ENCODE data around the gene ACOT6. TPM values are rescaled to one million over a fixed set of nuclear protein-coding genes. Genes with fewer than 3 reads are reported as not detected.
A peak's percentile ranks its signal among the peaks of the same experiment; 100 is the strongest.
"Not testable (repeated sequence)": the region's sequence is repeated elsewhere in the genome, so short reads cannot be mapped to it uniquely, and the experiment has no call there.

ACOT6 gene
- total RNA-seq, 1 experiment from 2014 or later: not detected

DNA sequence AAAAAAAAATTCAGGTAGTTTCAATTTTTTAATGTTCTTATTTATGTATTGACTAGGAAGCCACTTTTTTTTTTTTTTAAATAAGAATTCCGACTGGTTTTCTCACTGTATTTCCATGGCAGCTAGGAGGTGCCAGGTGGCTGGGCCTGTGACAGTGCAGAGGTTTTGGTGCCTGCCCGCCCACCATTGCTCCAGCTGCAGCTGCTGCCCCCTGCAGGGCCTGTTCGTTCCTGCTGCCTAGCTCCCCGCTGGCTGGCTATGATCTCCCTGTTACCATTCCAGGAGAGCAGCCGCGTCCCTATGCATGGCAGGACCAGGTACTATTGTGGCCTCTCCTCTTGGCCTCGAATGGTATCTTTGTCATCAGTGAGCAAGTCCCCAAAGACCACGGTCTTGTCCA is 41.4 kb upstream of the ACOT6 start:
- intact Hi-C loops (cut with micrococcal nuclease; ENCODE audit: unreplicated experiment): loop anchor here (1.0 kb wide), 1 partner anchor 31 kb away; no protein-coding TSS in a partner anchor
- not testable (repeated sequence) for H3K27me3 ChIP-seq (replicated peaks; ENCODE audit: insufficient read depth, low read depth, low read length, poor library complexity); H3K4me1 ChIP-seq (ENCODE audit: insufficient read depth, low read length, poor library complexity, severe bottlenecking); H3K4me3 ChIP-seq (ENCODE audit: low read depth, low read length, poor library complexity, severe bottlenecking); H3K27ac ChIP-seq (ENCODE audit: low read depth, low read length, poor library complexity, severe bottlenecking); BruUV-seq (replicated peaks); H3K36me3 ChIP-seq (ENCODE audit: insufficient read depth, low read length, poor library complexity, severe bottlenecking); H3K9me3 ChIP-seq (ENCODE audit: low read depth, low read length, poor library complexity, severe bottlenecking)
- POLR2A ChIA-PET (ENCODE audit: low non-redundant PET): interaction anchor here (0.7 kb wide), 1 partner anchor 1109 kb away, joined by 6 read pairs; no protein-coding TSS in a partner anchor
- TF ChIP-seq, protein P1, sequence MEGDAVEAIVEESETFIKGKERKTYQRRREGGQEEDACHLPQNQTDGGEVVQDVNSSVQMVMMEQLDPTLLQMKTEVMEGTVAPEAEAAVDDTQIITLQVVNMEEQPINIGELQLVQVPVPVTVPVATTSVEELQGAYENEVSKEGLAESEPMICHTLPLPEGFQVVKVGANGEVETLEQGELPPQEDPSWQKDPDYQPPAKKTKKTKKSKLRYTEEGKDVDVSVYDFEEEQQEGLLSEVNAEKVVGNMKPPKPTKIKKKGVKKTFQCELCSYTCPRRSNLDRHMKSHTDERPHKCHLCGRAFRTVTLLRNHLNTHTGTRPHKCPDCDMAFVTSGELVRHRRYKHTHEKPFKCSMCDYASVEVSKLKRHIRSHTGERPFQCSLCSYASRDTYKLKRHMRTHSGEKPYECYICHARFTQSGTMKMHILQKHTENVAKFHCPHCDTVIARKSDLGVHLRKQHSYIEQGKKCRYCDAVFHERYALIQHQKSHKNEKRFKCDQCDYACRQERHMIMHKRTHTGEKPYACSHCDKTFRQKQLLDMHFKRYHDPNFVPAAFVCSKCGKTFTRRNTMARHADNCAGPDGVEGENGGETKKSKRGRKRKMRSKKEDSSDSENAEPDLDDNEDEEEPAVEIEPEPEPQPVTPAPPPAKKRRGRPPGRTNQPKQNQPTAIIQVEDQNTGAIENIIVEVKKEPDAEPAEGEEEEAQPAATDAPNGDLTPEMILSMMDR (conservative IDR thresholded peaks at IDR 0.05; ENCODE audit: low read depth, low read length): peak; percentile 74; the same call in 1 of the 2 replicates
- DNase-seq (ENCODE audit: low spot score): peak; percentile 36
- CTCF ChIA-PET: interaction anchor here (0.6 to 0.9 kb wide), 4 partner anchors 62 to 447 kb away, joined by 3 to 5 read pairs (median 4); no protein-coding TSS in a partner anchor

DNA sequence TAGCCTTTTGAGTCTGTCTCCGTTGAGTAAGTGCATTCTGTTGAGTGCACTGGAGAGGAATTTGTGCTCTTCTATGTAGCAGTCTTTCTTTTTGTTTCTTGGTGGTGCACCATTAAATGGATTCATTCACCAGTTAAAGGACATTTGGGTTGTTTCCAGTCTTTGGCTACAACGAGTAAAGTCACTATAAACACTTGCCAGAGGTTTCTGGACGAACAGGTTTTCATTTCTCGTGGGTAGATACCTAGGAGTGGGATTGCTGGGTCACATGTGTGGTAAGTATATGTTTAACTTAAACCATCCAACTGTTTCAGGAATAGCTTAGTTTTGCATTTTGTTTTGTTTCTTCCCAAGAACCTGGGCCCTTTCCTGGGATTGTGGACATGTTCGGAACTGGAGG is 39.3 kb upstream of the ACOT6 start:
- H3K4me3 ChIP-seq (ENCODE audit: low read depth, low read length, poor library complexity, severe bottlenecking); H3K4me1 ChIP-seq (ENCODE audit: insufficient read depth, low read length, poor library complexity, severe bottlenecking); intact Hi-C loops (cut with micrococcal nuclease; ENCODE audit: unreplicated experiment); BruUV-seq (replicated peaks); CTCF ChIA-PET; POLR2A ChIA-PET (ENCODE audit: low non-redundant PET); H3K36me3 ChIP-seq (ENCODE audit: insufficient read depth, low read length, poor library complexity, severe bottlenecking); H3K27me3 ChIP-seq (replicated peaks; ENCODE audit: insufficient read depth, low read depth, low read length, poor library complexity); H3K9me3 ChIP-seq (ENCODE audit: low read depth, low read length, poor library complexity, severe bottlenecking); H3K27ac ChIP-seq (ENCODE audit: low read depth, low read length, poor library complexity, severe bottlenecking); DNase-seq (ENCODE audit: low spot score): not testable (repeated sequence)

DNA sequence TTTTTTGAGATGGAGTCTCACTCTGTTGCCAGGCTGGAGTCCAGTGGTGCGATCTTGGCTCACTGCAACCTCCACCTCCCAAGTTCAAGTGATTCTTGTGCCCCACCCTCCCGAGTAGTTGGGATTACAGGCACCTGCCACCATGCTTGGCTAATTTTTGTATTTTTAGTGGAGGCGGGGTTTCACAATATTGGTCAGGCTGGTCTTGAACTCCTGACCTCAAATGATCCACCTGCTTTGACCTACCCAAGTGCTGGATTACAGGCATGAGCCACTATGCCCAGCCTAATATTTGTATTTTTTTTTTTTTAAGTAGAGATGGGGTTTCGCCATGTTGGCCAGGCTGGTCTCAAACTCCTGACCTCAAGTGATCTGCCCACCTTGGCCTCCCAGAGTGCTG is 38.6 kb upstream of the ACOT6 start:
- DNase-seq (ENCODE audit: low spot score); H3K27me3 ChIP-seq (replicated peaks; ENCODE audit: insufficient read depth, low read depth, low read length, poor library complexity); intact Hi-C loops (cut with micrococcal nuclease; ENCODE audit: unreplicated experiment); H3K9me3 ChIP-seq (ENCODE audit: low read depth, low read length, poor library complexity, severe bottlenecking); H3K36me3 ChIP-seq (ENCODE audit: insufficient read depth, low read length, poor library complexity, severe bottlenecking); H3K27ac ChIP-seq (ENCODE audit: low read depth, low read length, poor library complexity, severe bottlenecking); POLR2A ChIA-PET (ENCODE audit: low non-redundant PET); BruUV-seq (replicated peaks); CTCF ChIA-PET; H3K4me1 ChIP-seq (ENCODE audit: insufficient read depth, low read length, poor library complexity, severe bottlenecking); H3K4me3 ChIP-seq (ENCODE audit: low read depth, low read length, poor library complexity, severe bottlenecking): not testable (repeated sequence)

DNA sequence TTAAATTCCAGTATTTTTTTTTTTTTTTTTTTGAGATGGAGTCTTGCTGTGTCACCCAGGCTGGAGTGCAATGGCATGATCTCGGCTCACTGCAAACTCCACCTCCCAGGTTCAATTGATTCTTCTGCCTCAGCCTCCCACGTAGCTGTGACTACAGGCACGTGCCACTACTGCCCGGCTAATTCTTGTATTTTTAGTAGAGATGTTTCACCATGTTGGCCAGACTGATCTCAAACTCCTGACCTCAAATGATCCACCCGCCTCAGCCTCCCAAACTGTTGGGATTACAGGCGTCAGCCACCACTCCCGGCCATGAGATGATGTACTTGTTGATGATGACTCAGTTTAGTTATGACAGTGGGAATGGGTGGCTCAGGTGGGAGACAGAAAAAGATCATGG is 38.1 kb upstream of the ACOT6 start:
- intact Hi-C loops (cut with micrococcal nuclease; ENCODE audit: unreplicated experiment); BruUV-seq (replicated peaks): not testable (repeated sequence)

DNA sequence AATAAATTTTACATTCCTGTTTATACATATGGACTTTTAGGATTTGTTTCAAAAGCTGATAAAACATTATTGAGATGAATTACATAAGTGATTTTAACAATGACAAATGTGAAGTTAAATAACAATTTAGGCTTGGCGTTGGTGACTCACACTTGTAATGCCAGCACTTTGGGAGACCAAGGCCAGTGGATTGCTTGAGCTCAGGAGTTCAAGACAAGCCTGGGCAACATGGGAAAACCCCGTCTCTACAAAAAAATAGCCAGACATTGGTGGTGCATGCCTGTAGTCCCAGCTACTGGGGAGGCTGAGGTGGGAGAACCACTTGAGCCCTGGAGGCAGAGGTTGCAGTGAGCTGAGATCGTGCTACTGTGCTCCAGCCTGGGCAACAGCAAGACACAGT is 35.9 kb upstream of the ACOT6 start:
- no peak for DNase-seq (ENCODE audit: low spot score)
- no peak for TF ChIP-seq EZH2 (IDR thresholded peaks at IDR 0.05; ENCODE audit: borderline replicate concordance, low read depth, low read length, poor library complexity, severe bottlenecking)
- TF ChIP-seq, protein P1 (conservative IDR thresholded peaks at IDR 0.05; ENCODE audit: low read depth, low read length): no peak
- intact Hi-C loops (cut with micrococcal nuclease; ENCODE audit: unreplicated experiment): no loop called here
- H3K4me1 ChIP-seq (ENCODE audit: insufficient read depth, low read length, poor library complexity, severe bottlenecking): no peaks in the 10 kb centered on the region
- ChIA-PET POLR2A (ENCODE audit: low non-redundant PET) (no interaction called here), CTCF (no interaction called here)
- no peak overlapping the region for H3K4me3 ChIP-seq (ENCODE audit: low read depth, low read length, poor library complexity, severe bottlenecking)
- H3K27me3 ChIP-seq (replicated peaks; ENCODE audit: insufficient read depth, low read depth, low read length, poor library complexity): no peaks in the 10 kb centered on the region
- no peaks in the 10 kb centered on the region for H3K9me3 ChIP-seq (ENCODE audit: low read depth, low read length, poor library complexity, severe bottlenecking)
- peaks cover 4% of the 10 kb centered on the region for H3K36me3 ChIP-seq (ENCODE audit: insufficient read depth, low read length, poor library complexity, severe bottlenecking)
- BruUV-seq (replicated peaks): no TSS peak
- no peak overlapping the region for H3K27ac ChIP-seq (ENCODE audit: low read depth, low read length, poor library complexity, severe bottlenecking)

More for the DNA sequence above, 38.1 kb upstream of the ACOT6 start:
- H3K27me3 ChIP-seq (replicated peaks; ENCODE audit: insufficient read depth, low read depth, low read length, poor library complexity); H3K4me1 ChIP-seq (ENCODE audit: insufficient read depth, low read length, poor library complexity, severe bottlenecking); H3K4me3 ChIP-seq (ENCODE audit: low read depth, low read length, poor library complexity, severe bottlenecking); H3K9me3 ChIP-seq (ENCODE audit: low read depth, low read length, poor library complexity, severe bottlenecking); H3K36me3 ChIP-seq (ENCODE audit: insufficient read depth, low read length, poor library complexity, severe bottlenecking); H3K27ac ChIP-seq (ENCODE audit: low read depth, low read length, poor library complexity, severe bottlenecking); POLR2A ChIA-PET (ENCODE audit: low non-redundant PET); CTCF ChIA-PET; DNase-seq (ENCODE audit: low spot score): not testable (repeated sequence)

DNA sequence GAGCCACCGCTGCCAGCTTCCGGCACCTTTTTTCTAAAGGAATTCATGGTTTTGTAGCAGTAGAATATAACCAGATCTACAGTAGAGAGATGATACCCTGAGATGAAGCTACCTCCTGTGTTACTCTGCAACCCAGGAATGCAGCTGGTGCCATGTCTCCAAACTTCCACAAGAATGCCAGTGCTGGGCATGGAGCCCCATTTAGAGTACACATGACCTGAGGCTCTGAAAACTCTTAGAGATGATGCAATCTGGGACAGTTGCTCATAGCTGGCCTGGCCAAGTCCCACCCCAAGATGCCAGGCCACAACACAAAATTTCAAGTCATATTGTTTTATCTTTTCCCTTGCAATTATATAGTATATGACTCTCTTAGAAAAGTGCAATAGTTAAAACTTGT is 35.1 kb upstream of the ACOT6 start:
- BruUV-seq (replicated peaks); H3K4me1 ChIP-seq (ENCODE audit: insufficient read depth, low read length, poor library complexity, severe bottlenecking); CTCF ChIA-PET; POLR2A ChIA-PET (ENCODE audit: low non-redundant PET); H3K36me3 ChIP-seq (ENCODE audit: insufficient read depth, low read length, poor library complexity, severe bottlenecking); H3K4me3 ChIP-seq (ENCODE audit: low read depth, low read length, poor library complexity, severe bottlenecking); DNase-seq (ENCODE audit: low spot score); H3K27me3 ChIP-seq (replicated peaks; ENCODE audit: insufficient read depth, low read depth, low read length, poor library complexity); H3K27ac ChIP-seq (ENCODE audit: low read depth, low read length, poor library complexity, severe bottlenecking); intact Hi-C loops (cut with micrococcal nuclease; ENCODE audit: unreplicated experiment); H3K9me3 ChIP-seq (ENCODE audit: low read depth, low read length, poor library complexity, severe bottlenecking): not testable (repeated sequence)
